Gastrocnemius medialis (tissue), 4 donors: ENCODE results near the gene IGF2BP2. TPM values are rescaled to one million over a fixed set of nuclear protein-coding genes. Genes with fewer than 3 reads are reported as not detected.

ENCODE experiments used
- ATAC-seq, 2 donors: fragments of 150-250 bp; one replicate each; pipeline ENCODE4 v1.9.1; 2016
- DNase-seq, 2 donors: peaks; one replicate each; pipeline ENCODE4 v3.0.0-alpha.2; 2019
- H3K27ac ChIP-seq, 4 donors: fragments of 200-600 bp; sonication (generic); 1 replicate in 1 of 4; 2 replicates in 3 of 4; pipeline ENCODE4 v1.5.1; 2016 to 2018; ENCODE audit warnings: mild to moderate bottlenecking in 2 of 4, moderate library complexity in 1 of 4
- H3K27me3 ChIP-seq, 3 donors: fragments of 200-600 bp; sonication (generic) in 2 of 3; 1 replicate in 1 of 3; 2 replicates in 2 of 3; pipeline versions ENCODE4 v1.5.1 to v1.6.0; 2016 to 2019; ENCODE audit warnings: mild to moderate bottlenecking in 1 of 3, moderate library complexity in 1 of 3
- H3K36me3 ChIP-seq, 2 donors: fragments of 200-600 bp; sonication (generic) in 1 of 2; one replicate each; pipeline ENCODE4 v1.5.1; 2017 to 2018
- H3K4me1 ChIP-seq, 2 donors: fragments of 200-600 bp; sonication (generic) in 1 of 2; one replicate each; pipeline ENCODE4 v1.5.1; 2016 to 2017; ENCODE audit warnings: mild to moderate bottlenecking in 2 of 2
- H3K4me3 ChIP-seq, 4 donors: fragments of 200-600 bp; sonication (generic) in 3 of 4; 1 replicate in 1 of 4; 2 replicates in 3 of 4; pipeline ENCODE4 v1.5.1; 2016 to 2019; ENCODE audit warnings: mild to moderate bottlenecking in 2 of 4
- H3K9me3 ChIP-seq, 3 donors: fragments of 200-600 bp; sonication (generic) in 2 of 3; 1 replicate in 1 of 3; 2 replicates in 2 of 3; pipeline ENCODE4 v1.5.1; 2016 to 2019
- CTCF ChIP-seq, 5 experiments: fragments of 450-650 bp in 3 of 5; fragments of 200-600 bp in 2 of 5; sonication (generic) in 2 of 5; IDR thresholded peaks in 4 of 5; conservative IDR thresholded peaks in 1 of 5; 1 replicate in 4 of 5; 2 replicates in 1 of 5; pipeline ENCODE4 v1.5.1; 2016 to 2019; ENCODE audit warnings: antibody characterized with exemption in 5 of 5, mild to moderate bottlenecking in 3 of 5, moderate library complexity in 3 of 5
- POLR2A ChIP-seq, 2 donors: fragments of 450-650 bp; IDR thresholded peaks; one replicate each; pipeline ENCODE4 v1.6.1; 2017; ENCODE audit warnings: antibody characterized with exemption in 2 of 2, mild to moderate bottlenecking in 2 of 2, moderate library complexity in 2 of 2
- in situ Hi-C, 4 donors: fragments of 200-750 bp; cut with MboI; loops; one replicate each; pipeline versions ENCODE4 v1.15.0 to v1.8.0; 2017; ENCODE audit warnings: low sequenced_read_pairs in 4 of 4
- intact Hi-C: fragments of 100-400 bp; cut with DNase I; formaldehyde crosslinking; loops from one replicate; pipeline ENCODE4 v1.15.1; 2023; ENCODE audit warnings: low total_unique reads
- total RNA-seq, 4 donors: library from RNA; depleted of rRNA; stranded (reverse); fragments of >200 nt; gene quantifications; one replicate each; pipeline versions ENCODE4 v1.1.0 to v1.2.3, GENCODE V29; 2016

The IGF2BP2 gene
- total RNA-seq, 4 donors from 2014 or later = 0.97 to 6.3 (median 1.7) TPM

DNA sequence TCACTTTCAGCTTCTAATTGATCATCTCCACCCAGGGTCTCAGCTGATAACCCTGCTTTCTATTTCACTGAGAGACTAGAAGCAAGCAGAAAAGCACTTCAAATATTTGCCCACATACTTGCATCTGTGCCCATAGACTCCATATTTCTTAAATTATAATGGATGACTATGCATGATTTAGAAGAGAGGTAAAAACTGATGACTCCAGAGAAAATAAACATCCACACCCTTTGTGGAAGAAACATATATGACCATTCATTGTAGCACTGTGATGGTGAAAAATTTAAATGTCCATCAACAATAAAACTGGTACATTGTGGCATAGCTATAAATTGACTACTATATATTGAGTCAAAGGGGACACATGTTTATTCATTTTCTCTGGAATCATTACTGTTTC lies 7.1 kb upstream of the IGF2BP2 start:
- Histone ChIP-seq H3K27ac (no peak overlapping the region), H3K4me3 (no peak overlapping the region), H3K9me3 (no peaks in the 10 kb centered on the region), H3K4me1 (no peaks in the 10 kb centered on the region), H3K27me3 (peaks cover 9 to 26% (median 20%) of the 10 kb centered on the region in 3 donors), H3K36me3 (no peaks in the 10 kb centered on the region)
- in situ Hi-C loops = no loop called here
- intact Hi-C loops = no loop called here
- no peak for ATAC-seq
- DNase-seq = no peak
- TF ChIP-seq CTCF (IDR thresholded peaks at IDR 0.05 in 4 of 5, conservative IDR thresholded peaks at IDR 0.05 in 1 of 5) = no peak
- TF ChIP-seq POLR2A (IDR thresholded peaks at IDR 0.05) = no peak

GRCh38 chr3:185831195-185831594 lies 6.4 kb upstream of the IGF2BP2 start:
- Histone ChIP-seq H3K9me3 (no peaks in the 10 kb centered on the region), H3K27me3 (peaks cover 11 to 34% (median 28%) of the 10 kb centered on the region in 3 donors)

GRCh38 chr3:185830018-185830797 lies 5.4 kb upstream of the IGF2BP2 start:
- in situ Hi-C loops (no loop called here), intact Hi-C loops (no loop called here)
- Histone ChIP-seq H3K27me3 (peaks cover 18 to 39% (median 34%) of the 10 kb centered on the region in 3 donors), H3K9me3 (no peaks in the 10 kb centered on the region), H3K4me1 (peaks cover 0 to 5% of the 10 kb centered on the region in 2 donors), H3K27ac (no peak overlapping the region), H3K4me3 (no peak overlapping the region), H3K36me3 (no peaks in the 10 kb centered on the region)
- ATAC-seq = no peak
- DNase-seq = no peak
- TF ChIP-seq POLR2A (IDR thresholded peaks at IDR 0.05) (no peak), CTCF (IDR thresholded peaks at IDR 0.05 in 4 of 5, conservative IDR thresholded peaks at IDR 0.05 in 1 of 5) (no peak)

More at GRCh38 chr3:185831195-185831594, 6.4 kb upstream of the IGF2BP2 start:
- in situ Hi-C loops (no loop called here), intact Hi-C loops (no loop called here)
- H3K4me3 ChIP-seq = no peak overlapping the region
- DNase-seq (no peak), ATAC-seq (no peak)
- no peaks in the 10 kb centered on the region for H3K36me3 ChIP-seq
- no peaks in the 10 kb centered on the region for H3K4me1 ChIP-seq
- TF ChIP-seq CTCF (IDR thresholded peaks at IDR 0.05 in 4 of 5, conservative IDR thresholded peaks at IDR 0.05 in 1 of 5) (no peak), POLR2A (IDR thresholded peaks at IDR 0.05) (no peak)
- no peak overlapping the region for H3K27ac ChIP-seq

- intact Hi-C loops = no loop called here
- H3K36me3 ChIP-seq = no peaks in the 10 kb centered on the region
- H3K27ac ChIP-seq = no peak overlapping the region
- DNase-seq (no peak), ATAC-seq (no peak)
- H3K27me3 ChIP-seq = peaks cover 29 to 51% (median 42%) of the 10 kb centered on the region in 3 donors
- H3K4me1 ChIP-seq = peaks cover 0 to 8% of the 10 kb centered on the region in 2 donors
- no peak for TF ChIP-seq POLR2A (IDR thresholded peaks at IDR 0.05)
- no peak for TF ChIP-seq CTCF (IDR thresholded peaks at IDR 0.05 in 4 of 5, conservative IDR thresholded peaks at IDR 0.05 in 1 of 5)
- in situ Hi-C loops = no loop called here
- H3K4me3 ChIP-seq = no peak overlapping the region
- no peaks in the 10 kb centered on the region for H3K9me3 ChIP-seq
Measured at GRCh38 chr3:185828755-185829154, 3.9 kb upstream of the IGF2BP2 start.
